ENCODE results near the gene GPAM. TPM values are rescaled to one million over a fixed set of nuclear protein-coding genes. Genes with fewer than 3 reads are reported as not detected.

Gene GPAM
- total and polyA plus RNA-seq, 2 donors (not counting 1 experiment from before 2014, with no cell fraction given) = 2.6 to 8.2 TPM

DNA sequence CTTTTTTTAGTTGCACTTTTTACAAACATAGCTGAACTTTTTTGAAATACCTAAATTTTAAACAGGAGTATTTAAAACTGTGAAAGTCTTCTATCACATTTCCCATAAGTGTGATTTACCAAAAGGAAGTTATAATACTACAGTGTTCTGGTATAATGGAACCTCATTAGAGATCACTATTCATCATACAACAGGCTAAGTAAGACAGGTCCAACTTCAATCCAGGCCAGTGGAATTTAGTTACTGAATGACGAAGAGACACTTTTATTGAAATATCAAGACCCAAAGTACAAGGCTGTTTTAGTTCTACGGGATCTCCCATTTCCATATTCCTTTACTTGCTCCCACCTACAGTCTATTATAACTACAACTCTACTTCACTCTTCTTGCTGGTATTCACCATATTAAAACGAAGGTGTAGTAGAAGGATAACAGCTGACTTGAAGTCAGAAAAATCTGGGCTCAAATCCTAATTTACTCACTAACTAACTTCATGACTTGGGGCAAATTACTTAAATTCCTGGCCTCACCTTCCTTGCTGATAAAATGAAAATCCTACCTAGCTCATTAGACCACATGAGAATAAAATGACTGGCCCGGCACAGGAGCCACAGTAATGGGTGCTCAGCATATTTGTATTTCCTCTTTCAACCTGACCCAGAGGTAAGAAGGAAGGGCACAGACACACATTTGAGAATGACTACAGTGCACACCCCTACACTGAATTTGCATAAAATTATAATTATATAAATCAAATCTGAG is 21.6 kb downstream of the GPAM start:
- no peak overlapping the region for H2AFZ ChIP-seq (ENCODE audit: insufficient read depth, low read depth, low read length, poor library complexity, severe bottlenecking)
- H3K4me1 Mint-ChIP-seq = no peaks in the 10 kb centered on the region
- no peak overlapping the region for H3K27ac ChIP-seq (ENCODE audit: low read length in 2 of 2)
- no peak for DNase-seq
- CTCF ChIA-PET = interaction anchor here (0.6 to 1.6 kb wide), 5 partner anchors 9 to 157 kb away, joined by 3 to 4 read pairs (median 3); no protein-coding TSS in a partner anchor
- no peak overlapping the region for H3K4me3 ChIP-seq (ENCODE audit: control extremely low read depth in 1 of 5, extremely low read depth in 1 of 5, insufficient read depth in 1 of 5, low read depth in 2 of 5, low read length in 4 of 5)
- H3K79me2 ChIP-seq (ENCODE audit: control insufficient read depth, insufficient read depth, low read length) = no peaks in the 10 kb centered on the region
- no peak overlapping the region for H3K9ac ChIP-seq (ENCODE audit: low read length)
- H3K9me3 Mint-ChIP-seq (ENCODE audit: insufficient read depth) = no peaks in the 10 kb centered on the region
- H3K4me1 ChIP-seq (ENCODE audit: control insufficient read depth in 2 of 2, insufficient read depth in 2 of 2, low read length in 2 of 2) = no peaks in the 10 kb centered on the region
- no peaks in the 10 kb centered on the region for H3K27me3 Mint-ChIP-seq
- H4K20me1 ChIP-seq (ENCODE audit: control insufficient read depth, insufficient read depth, low read length, poor library complexity, severe bottlenecking) = no peaks in the 10 kb centered on the region
- H3K9me3 ChIP-seq (ENCODE audit: control extremely low read depth in 1 of 3, control insufficient read depth in 2 of 3, insufficient read depth in 1 of 3, low read length in 2 of 3) = no peaks in the 10 kb centered on the region
- H3K36me3 ChIP-seq (replicated peaks in 1 of 2; ENCODE audit: control extremely low read depth in 1 of 2, control insufficient read depth in 1 of 2, extremely low read depth in 1 of 2, insufficient read depth in 2 of 2, low read length in 1 of 2) = peaks cover 16 to 77% of the 10 kb centered on the region in 2 experiments
- WGBS (ENCODE audit: insufficient coverage) = no CpG with 5 or more reads among the region's 4 CpGs
- POLR2A ChIA-PET = no interaction called here
- no peaks in the 10 kb centered on the region for H3K27me3 ChIP-seq (replicated peaks in 1 of 4; ENCODE audit: control extremely low read depth in 1 of 4, control insufficient read depth in 3 of 4, insufficient read depth in 4 of 4, low read length in 3 of 4)
- H3K27ac Mint-ChIP-seq = no peak overlapping the region
- H3K4me3 Mint-ChIP-seq = no peak overlapping the region
- TF ChIP-seq, protein P1, sequence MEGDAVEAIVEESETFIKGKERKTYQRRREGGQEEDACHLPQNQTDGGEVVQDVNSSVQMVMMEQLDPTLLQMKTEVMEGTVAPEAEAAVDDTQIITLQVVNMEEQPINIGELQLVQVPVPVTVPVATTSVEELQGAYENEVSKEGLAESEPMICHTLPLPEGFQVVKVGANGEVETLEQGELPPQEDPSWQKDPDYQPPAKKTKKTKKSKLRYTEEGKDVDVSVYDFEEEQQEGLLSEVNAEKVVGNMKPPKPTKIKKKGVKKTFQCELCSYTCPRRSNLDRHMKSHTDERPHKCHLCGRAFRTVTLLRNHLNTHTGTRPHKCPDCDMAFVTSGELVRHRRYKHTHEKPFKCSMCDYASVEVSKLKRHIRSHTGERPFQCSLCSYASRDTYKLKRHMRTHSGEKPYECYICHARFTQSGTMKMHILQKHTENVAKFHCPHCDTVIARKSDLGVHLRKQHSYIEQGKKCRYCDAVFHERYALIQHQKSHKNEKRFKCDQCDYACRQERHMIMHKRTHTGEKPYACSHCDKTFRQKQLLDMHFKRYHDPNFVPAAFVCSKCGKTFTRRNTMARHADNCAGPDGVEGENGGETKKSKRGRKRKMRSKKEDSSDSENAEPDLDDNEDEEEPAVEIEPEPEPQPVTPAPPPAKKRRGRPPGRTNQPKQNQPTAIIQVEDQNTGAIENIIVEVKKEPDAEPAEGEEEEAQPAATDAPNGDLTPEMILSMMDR (IDR thresholded peaks at IDR 0.05) = no peak
- TF ChIP-seq EZH2 (IDR thresholded peaks at IDR 0.05; ENCODE audit: borderline replicate concordance, insufficient read depth, low read depth, low read length, poor library complexity, severe bottlenecking) = no peak
- H3K4me2 ChIP-seq (replicated peaks; ENCODE audit: low read depth, low read length, poor library complexity, severe bottlenecking) = no peak overlapping the region
- no peak for ATAC-seq (ENCODE audit: low read depth)
- intact Hi-C loops (cut with micrococcal nuclease) = no loop called here

DNA sequence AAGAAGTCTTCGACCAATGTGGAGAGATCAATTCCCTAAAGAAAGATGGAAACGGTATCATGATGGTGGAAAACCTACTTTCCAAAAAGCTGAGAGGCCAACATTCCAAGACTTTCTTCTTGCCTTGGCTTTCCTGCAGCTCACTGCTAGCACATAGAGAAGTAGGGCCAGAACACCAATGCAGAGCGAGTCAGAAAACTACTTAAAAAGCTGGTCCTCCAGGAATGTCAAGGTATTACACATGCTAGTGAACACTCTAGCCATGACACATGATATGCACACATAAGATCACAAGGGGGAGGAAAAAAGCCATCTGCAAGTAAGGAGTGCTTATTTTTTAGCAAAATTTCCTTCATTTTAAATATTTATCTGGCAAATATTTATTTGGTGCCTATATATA is 22.7 kb downstream of the GPAM start:
- intact Hi-C loops (cut with micrococcal nuclease) = no loop called here
- ATAC-seq (ENCODE audit: low read depth) = no peak

More for the DNA sequence above, 22.7 kb downstream of the GPAM start:
- POLR2A ChIA-PET = no interaction called here
- Histone ChIP-seq H4K20me1 (ENCODE audit: control insufficient read depth, insufficient read depth, low read length, poor library complexity, severe bottlenecking) (no peaks in the 10 kb centered on the region), H3K9me3 (ENCODE audit: control extremely low read depth in 1 of 3, control insufficient read depth in 2 of 3, insufficient read depth in 1 of 3, low read length in 2 of 3) (no peaks in the 10 kb centered on the region), H2AFZ (ENCODE audit: insufficient read depth, low read depth, low read length, poor library complexity, severe bottlenecking) (no peak overlapping the region), H3K27ac (ENCODE audit: low read length in 2 of 2) (no peak overlapping the region), H3K4me2 (replicated peaks; ENCODE audit: low read depth, low read length, poor library complexity, severe bottlenecking) (no peak overlapping the region), H3K36me3 (replicated peaks in 1 of 2; ENCODE audit: control extremely low read depth in 1 of 2, control insufficient read depth in 1 of 2, extremely low read depth in 1 of 2, insufficient read depth in 2 of 2, low read length in 1 of 2) (peaks cover 17 to 79% of the 10 kb centered on the region in 2 experiments), H3K4me3 (ENCODE audit: control extremely low read depth in 1 of 5, extremely low read depth in 1 of 5, insufficient read depth in 1 of 5, low read depth in 2 of 5, low read length in 4 of 5) (no peak overlapping the region), H3K79me2 (ENCODE audit: control insufficient read depth, insufficient read depth, low read length) (no peaks in the 10 kb centered on the region), H3K4me1 (ENCODE audit: control insufficient read depth in 2 of 2, insufficient read depth in 2 of 2, low read length in 2 of 2) (no peaks in the 10 kb centered on the region), H3K27me3 (replicated peaks in 1 of 4; ENCODE audit: control extremely low read depth in 1 of 4, control insufficient read depth in 3 of 4, insufficient read depth in 4 of 4, low read length in 3 of 4) (no peaks in the 10 kb centered on the region), H3K9ac (ENCODE audit: low read length) (no peak overlapping the region)
- CTCF ChIA-PET = interaction anchor here (0.8 to 1.6 kb wide), 3 partner anchors 10 to 23 kb away, joined by 3 to 4 read pairs (median 3); no protein-coding TSS in a partner anchor
- Mint-ChIP-seq H3K9me3 (ENCODE audit: insufficient read depth) (no peaks in the 10 kb centered on the region), H3K4me3 (no peak overlapping the region), H3K4me1 (no peaks in the 10 kb centered on the region), H3K27me3 (no peaks in the 10 kb centered on the region), H3K27ac (no peak overlapping the region)
- TF ChIP-seq EZH2 (IDR thresholded peaks at IDR 0.05; ENCODE audit: borderline replicate concordance, insufficient read depth, low read depth, low read length, poor library complexity, severe bottlenecking) = no peak
- TF ChIP-seq, protein P1 (IDR thresholded peaks at IDR 0.05) = no peak
- DNase-seq = no peak
- WGBS (ENCODE audit: insufficient coverage) = 93% methylated on average over 2 of the region's 3 CpGs
